Lower leg skin (tissue), 3 donors: Measurements from ENCODE around the gene CAMK2D.

Source experiments
- CTCF ChIP-seq, 3 donors: fragments of 450-650 bp; IDR thresholded peaks; one replicate each; pipeline ENCODE4 v1.5.1; 2016; ENCODE audit warnings: antibody characterized with exemption in 3 of 3, mild to moderate bottlenecking in 3 of 3, moderate library complexity in 2 of 3
- POLR2A ChIP-seq, 2 donors: fragments of 450-650 bp; IDR thresholded peaks; one replicate each; pipeline ENCODE4 v1.6.1; 2016 to 2017; ENCODE audit warnings: antibody characterized with exemption in 2 of 2, mild to moderate bottlenecking in 1 of 2, moderate library complexity in 1 of 2

- TF ChIP-seq CTCF (IDR thresholded peaks at IDR 0.05) (no peak), POLR2A (IDR thresholded peaks at IDR 0.05) (no peak)
Measured at GRCh38 chr4:113738251-113738650, 23.3 kb downstream of the CAMK2D start.
